ENCODE data around the gene ZBTB20.

DNA sequence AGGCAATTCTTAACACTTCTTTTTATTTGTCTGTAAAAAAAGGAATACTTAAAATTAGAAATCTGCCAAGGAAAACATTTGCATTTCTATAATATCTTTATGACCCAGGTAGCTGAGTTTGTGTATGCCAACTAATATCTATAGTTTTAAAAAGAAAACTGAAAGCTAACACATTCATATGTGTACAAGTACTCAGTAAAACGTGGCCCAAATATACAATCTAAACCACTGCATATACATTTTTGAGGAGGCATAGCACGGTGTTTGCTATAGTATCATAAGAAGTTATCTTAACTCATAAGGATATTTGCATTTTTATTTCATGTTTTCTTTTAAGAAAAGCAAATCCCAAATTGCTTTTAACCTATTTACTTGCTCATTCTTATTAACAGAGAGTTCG is 172.7 kb downstream of the ZBTB20 start:
- TF ChIP-seq TAF1 (IDR thresholded peaks at IDR 0.05; ENCODE audit: borderline replicate concordance, low read depth, low read length) (no peak), POLR2AphosphoS5 (IDR thresholded peaks at IDR 0.05; ENCODE audit: low read depth, low read length) (no peak), YY1 (IDR thresholded peaks at IDR 0.05; ENCODE audit: low read depth) (no peak), JUND (IDR thresholded peaks at IDR 0.05) (no peak), SIN3A (IDR thresholded peaks at IDR 0.05; ENCODE audit: borderline replicate concordance, low read depth, low read length) (no peak), RFX5 (IDR thresholded peaks at IDR 0.05; ENCODE audit: low read length) (no peak), EP300 (IDR thresholded peaks at IDR 0.05; ENCODE audit: borderline replicate concordance in 1 of 2, low read depth in 1 of 2, low read length in 1 of 2) (no peak), GATA2 (CRISPR knock-in tag; IDR thresholded peaks at IDR 0.05) (no peak), RAD21 (IDR thresholded peaks at IDR 0.05; ENCODE audit: low read length) (no peak), EZH2phosphoT487 (IDR thresholded peaks at IDR 0.05; ENCODE audit: borderline replicate concordance, low read depth) (no peak)
- TF ChIP-seq, protein P1, sequence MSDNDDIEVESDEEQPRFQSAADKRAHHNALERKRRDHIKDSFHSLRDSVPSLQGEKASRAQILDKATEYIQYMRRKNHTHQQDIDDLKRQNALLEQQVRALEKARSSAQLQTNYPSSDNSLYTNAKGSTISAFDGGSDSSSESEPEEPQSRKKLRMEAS (IDR thresholded peaks at IDR 0.05; ENCODE audit: low read depth) = no peak
- TF ChIP-seq, protein P2, sequence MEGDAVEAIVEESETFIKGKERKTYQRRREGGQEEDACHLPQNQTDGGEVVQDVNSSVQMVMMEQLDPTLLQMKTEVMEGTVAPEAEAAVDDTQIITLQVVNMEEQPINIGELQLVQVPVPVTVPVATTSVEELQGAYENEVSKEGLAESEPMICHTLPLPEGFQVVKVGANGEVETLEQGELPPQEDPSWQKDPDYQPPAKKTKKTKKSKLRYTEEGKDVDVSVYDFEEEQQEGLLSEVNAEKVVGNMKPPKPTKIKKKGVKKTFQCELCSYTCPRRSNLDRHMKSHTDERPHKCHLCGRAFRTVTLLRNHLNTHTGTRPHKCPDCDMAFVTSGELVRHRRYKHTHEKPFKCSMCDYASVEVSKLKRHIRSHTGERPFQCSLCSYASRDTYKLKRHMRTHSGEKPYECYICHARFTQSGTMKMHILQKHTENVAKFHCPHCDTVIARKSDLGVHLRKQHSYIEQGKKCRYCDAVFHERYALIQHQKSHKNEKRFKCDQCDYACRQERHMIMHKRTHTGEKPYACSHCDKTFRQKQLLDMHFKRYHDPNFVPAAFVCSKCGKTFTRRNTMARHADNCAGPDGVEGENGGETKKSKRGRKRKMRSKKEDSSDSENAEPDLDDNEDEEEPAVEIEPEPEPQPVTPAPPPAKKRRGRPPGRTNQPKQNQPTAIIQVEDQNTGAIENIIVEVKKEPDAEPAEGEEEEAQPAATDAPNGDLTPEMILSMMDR (IDR thresholded peaks at IDR 0.05) = no peak

Measured in SK-N-SH (cell line).